ENCODE measurements around the gene ING1. TPM values are rescaled to one million over a fixed set of nuclear protein-coding genes. Genes with fewer than 3 reads are reported as not detected.

ING1 gene
- total RNA-seq, 4 donors from 2014 or later: 6.3 to 15.4 (median 8.7) TPM

- TF ChIP-seq POLR2A (IDR thresholded peaks at IDR 0.05) (no peak), CTCF (IDR thresholded peaks at IDR 0.05) (no peak)
- H3K4me3 ChIP-seq: no peak overlapping the region
- peak overlapping the region in 1 of 4 donors; percentile 10 for H3K27ac ChIP-seq
- H3K4me1 ChIP-seq: peaks cover 16 to 53% (median 28%) of the 10 kb centered on the region in 3 donors
- 79 to 87% methylated on average over 12 to 13 of the region's 15 CpGs for WGBS, 2 donors
- H3K36me3 ChIP-seq: peaks cover 8 to 57% (median 24%) of the 10 kb centered on the region in 3 donors
- no peak for DNase-seq
- no peaks in the 10 kb centered on the region for H3K9me3 ChIP-seq
- no peaks in the 10 kb centered on the region for H3K27me3 ChIP-seq
- intact Hi-C loops (cut with DNase I): loop anchor here (10.0 kb wide), 1 partner anchor 212 kb away; the partner anchor contains the start of gene ANKRD10
Measured at GRCh38 chr13:110702591-110703526, 10.6 kb upstream of the ING1 start.

- peak overlapping the region; percentile 87 to 95 (median 94) for H3K27ac ChIP-seq
- H3K27me3 ChIP-seq: no peaks in the 10 kb centered on the region
- peak overlapping the region; percentile 64 to 88 (median 80) for H3K4me3 ChIP-seq
- 2 to 5% methylated on average over 9 to 12 of the region's 12 CpGs for WGBS, 2 donors
- no peak for DNase-seq
- TF ChIP-seq CTCF (IDR thresholded peaks at IDR 0.05): no peak
- no peak for TF ChIP-seq POLR2A (IDR thresholded peaks at IDR 0.05)
- intact Hi-C loops (cut with DNase I): loop anchor here (10.0 kb wide), 1 partner anchor 209 kb away; the partner anchor contains the start of gene ANKRD10
- peaks cover 0 to 31% (median 11%) of the 10 kb centered on the region in 3 donors for H3K36me3 ChIP-seq
- H3K4me1 ChIP-seq: peaks cover 16 to 53% (median 28%) of the 10 kb centered on the region in 3 donors
- H3K9me3 ChIP-seq: no peaks in the 10 kb centered on the region
Measured at GRCh38 chr13:110705356-110705825, 8.1 kb upstream of the ING1 start.

- H3K36me3 ChIP-seq: peaks cover 0 to 25% (median 6%) of the 10 kb centered on the region in 3 donors
- peak within 1 kb of the TSS; percentile 87 to 95 (median 94) for H3K27ac ChIP-seq
- H3K4me3 ChIP-seq: peak within 1 kb of the TSS; percentile 64 to 88 (median 80)
- DNase-seq: peak; percentile 76
- 0% methylated on average over 1 to 15 of the region's 80 CpGs for WGBS, 2 donors
- no peaks in the 10 kb centered on the region for H3K27me3 ChIP-seq
- H3K9me3 ChIP-seq: no peaks in the 10 kb centered on the region
- TF ChIP-seq CTCF (IDR thresholded peaks at IDR 0.05): peak in 4 of 6 experiments; percentile 21 to 28 (median 22)
- TF ChIP-seq POLR2A (IDR thresholded peaks at IDR 0.05): peak in 2 of 4 donors; percentile 73 to 83
- intact Hi-C loops (cut with DNase I): loop anchor here (10.0 kb wide), 1 partner anchor 209 kb away; the partner anchor contains the start of gene ANKRD10
- peaks cover 16 to 55% (median 28%) of the 10 kb centered on the region in 3 donors for H3K4me1 ChIP-seq
Measured at GRCh38 chr13:110705826-110706569, 7.5 kb upstream of the ING1 start, which contains the start of gene CARS2. Gene CARS2, minus strand, starts transcription at chr13:110706116. Its CDS starts 23 bp downstream, at chr13:110706093.

- no peaks in the 10 kb centered on the region for H3K27me3 ChIP-seq
- H3K4me1 ChIP-seq: peaks cover 16 to 63% (median 34%) of the 10 kb centered on the region in 3 donors
- H3K27ac ChIP-seq: peak overlapping the region; percentile 87 to 95 (median 94)
- H3K4me3 ChIP-seq: peak overlapping the region; percentile 64 to 88 (median 80)
- no peaks in the 10 kb centered on the region for H3K9me3 ChIP-seq
- WGBS, 2 donors: 54 to 56% methylated on average over 6 to 8 of the region's 8 CpGs
- no peak for DNase-seq
- intact Hi-C loops (cut with DNase I): loop anchor here (10.0 kb wide), 1 partner anchor 208 kb away; the partner anchor contains the start of gene ANKRD10
- no peak for TF ChIP-seq POLR2A (IDR thresholded peaks at IDR 0.05)
- no peak for TF ChIP-seq CTCF (IDR thresholded peaks at IDR 0.05)
- H3K36me3 ChIP-seq: peaks cover 0 to 19% (median 0%) of the 10 kb centered on the region in 3 donors
Measured at GRCh38 chr13:110706570-110707372, 6.7 kb upstream of the ING1 start.

Measured in esophagus squamous epithelium (tissue), 5 donors.